ENCODE measurements around the gene BRK1.
A peak's percentile ranks its signal among the peaks of the same experiment; 100 is the strongest.
"Not testable (repeated sequence)": the region's sequence is repeated elsewhere in the genome, so short reads cannot be mapped to it uniquely, and the experiment has no call there.

Gene BRK1

DNA sequence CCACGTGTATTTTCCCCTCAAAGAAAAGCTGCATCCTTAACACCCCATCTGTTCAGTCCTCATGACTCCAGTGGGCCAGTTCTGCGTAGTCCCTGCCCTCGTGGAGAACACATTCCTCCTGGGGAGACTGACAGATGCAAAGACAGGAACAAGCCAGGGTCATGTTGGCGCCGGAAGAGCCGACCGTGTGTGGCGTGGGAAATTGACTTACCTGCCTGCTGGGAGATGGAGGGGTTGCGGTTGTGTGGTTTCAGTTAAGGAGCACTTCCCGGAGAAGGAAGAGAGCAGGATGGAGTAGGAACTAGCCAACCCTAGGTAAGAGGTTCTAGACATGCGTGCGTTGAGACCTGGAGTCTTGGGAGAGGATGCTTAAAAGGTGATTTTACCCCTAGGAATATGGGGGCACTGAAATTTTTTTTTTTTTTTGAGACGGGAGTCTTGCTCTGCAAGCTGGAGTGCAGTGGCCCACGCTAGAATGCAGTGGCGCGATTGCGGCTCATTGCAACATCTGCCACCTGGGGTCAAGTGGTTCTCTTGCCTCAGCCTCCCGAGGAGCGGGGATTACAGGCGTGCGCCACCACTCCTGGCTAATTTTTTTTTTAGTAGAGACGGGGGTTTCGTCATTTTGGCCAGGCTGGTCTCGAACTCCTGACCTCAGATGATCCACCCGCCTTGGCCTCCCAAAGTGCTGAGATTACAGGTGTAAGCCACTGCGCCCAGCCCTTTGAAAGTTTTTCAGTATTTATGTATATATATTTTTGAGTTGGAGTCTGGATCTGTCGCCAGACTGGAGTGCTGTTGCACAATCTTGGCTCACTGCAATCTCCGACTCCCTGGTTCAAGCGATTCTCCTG, 27.5 kb downstream of the BRK1 start:
- no peak for DNase-seq (ENCODE audit: low read depth in 2 of 2)

DNA sequence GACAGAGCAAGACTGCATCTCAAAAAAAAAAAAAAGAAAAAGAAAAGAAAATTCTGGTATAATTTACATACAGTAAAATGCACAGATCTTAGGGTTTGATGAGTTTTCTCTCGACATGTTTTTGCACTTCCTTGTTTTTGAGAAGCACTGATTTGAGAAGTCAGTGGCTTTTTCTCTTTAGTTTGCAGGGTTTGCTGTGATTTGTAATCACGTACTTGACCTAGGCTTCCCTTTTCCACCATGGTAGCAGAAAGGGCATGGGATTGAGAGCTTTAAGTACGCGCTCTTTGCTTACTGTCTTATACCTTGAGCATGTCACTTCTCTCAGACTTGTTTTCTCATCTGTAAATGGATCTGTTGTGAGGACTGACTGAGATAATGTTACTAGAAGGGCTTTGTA, 30.2 kb downstream of the BRK1 start:
- DNase-seq (ENCODE audit: low read depth in 2 of 2), result no peak

DNA sequence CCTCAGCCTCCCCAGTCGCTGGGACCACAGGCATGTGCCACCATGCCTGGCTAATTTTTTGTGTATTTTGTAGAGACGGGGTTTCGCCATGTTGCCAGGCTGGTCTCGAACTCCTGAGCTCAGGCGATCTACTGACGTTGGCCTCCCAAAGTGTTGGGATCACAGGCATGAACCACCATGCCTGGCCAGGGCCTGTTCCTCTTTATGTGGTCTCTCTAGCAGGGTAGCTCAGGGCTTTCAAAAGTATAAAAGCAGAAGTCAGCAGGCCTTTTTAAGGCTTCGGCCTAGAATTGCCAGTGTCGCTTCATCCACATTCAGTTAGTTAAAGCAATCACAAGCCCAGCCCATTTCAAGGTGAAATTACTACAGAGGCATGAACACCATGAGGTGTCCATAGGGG, 33.8 kb downstream of the BRK1 start:
- DNase-seq (ENCODE audit: low read depth in 2 of 2), result no peak

- DNase-seq (ENCODE audit: low read depth in 2 of 2), result no peak
Measured at GRCh38 chr3:10150987-10151386, 35.5 kb downstream of the BRK1 start.

GRCh38 chr3:10154335-10155122, 39.1 kb downstream of the BRK1 start:
- DNase-seq (ENCODE audit: low read depth in 2 of 2), result no peak

DNA sequence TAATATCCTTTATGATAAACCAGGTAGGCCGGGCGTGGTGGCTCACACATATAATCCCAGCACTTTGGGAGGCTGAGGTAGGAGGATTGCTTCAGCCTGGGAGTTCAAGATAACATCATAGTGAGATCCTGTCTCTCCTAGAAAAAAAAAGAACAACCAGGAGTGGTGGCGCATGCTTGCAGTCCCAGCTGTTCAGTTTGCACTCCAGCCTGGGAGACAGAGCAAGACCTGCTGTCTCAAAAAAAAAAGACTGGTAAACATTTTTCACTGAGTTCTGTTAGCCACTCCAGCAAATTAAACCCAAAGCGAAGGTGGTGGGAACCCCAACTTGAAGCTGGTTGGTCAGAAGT, 39.6 kb downstream of the BRK1 start:
- DNase-seq (ENCODE audit: low read depth in 2 of 2), result no peak

DNA sequence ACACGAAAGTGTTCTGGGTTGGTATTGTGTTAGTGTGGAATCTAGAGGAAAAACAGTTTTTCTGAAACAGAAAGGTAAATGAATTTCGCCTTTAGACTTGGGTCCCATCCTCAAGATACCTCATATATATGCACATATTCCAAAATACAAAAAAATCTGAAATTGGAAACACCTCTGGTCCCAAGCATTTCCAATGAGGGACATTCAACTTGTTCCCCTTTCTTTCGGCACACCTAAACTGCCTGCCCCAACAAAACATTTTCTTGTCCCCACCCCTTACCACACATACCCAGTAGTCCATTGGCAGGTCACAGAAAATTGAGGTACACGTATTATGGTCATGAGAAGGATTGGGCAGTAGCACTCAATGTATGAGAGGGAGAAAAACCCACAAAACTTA, 40.2 kb downstream of the BRK1 start:
- no peak for DNase-seq (ENCODE audit: low read depth in 2 of 2)

DNA sequence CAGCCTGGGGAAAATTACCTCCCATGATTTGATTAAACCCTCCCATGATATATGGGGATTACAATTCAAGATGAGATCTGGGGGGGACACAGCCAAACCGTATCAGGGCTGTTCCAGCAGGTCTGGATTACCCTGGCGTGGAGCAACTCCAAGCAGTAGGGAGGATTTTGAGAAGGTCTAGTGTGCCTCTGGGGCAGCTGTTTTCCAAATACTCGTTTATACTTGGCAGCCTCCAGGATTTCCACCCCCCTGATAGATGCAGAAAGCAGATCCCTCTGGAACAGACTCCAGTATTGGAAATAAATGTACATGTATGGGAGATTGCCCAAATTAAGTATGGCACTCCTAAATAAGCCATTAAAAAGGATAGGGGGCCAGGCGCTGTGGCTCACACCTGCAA, 41.6 kb downstream of the BRK1 start:
- DNase-seq (ENCODE audit: low read depth in 2 of 2), result no peak

DNA sequence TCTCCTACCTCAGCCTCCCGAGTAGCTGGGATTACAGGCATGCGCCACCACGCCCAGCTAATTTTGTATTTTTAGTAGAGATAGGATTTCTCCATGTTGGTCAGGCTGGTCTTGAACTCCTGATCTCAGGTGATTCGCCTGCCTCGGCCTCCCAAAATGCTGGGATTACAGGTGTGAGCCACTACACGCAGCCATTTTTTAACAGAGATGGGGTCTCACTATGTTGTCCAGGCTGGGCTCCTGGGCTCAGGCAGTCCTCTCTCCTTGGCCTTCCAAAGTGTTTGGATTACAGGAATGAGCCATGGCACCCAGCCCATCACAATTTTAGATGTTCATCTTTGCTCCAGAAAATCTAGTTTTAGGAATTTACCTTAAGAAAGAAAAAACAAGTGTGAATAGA, 43.1 kb downstream of the BRK1 start:
- DNase-seq (ENCODE audit: low read depth in 2 of 2), result not testable (repeated sequence)

DNA sequence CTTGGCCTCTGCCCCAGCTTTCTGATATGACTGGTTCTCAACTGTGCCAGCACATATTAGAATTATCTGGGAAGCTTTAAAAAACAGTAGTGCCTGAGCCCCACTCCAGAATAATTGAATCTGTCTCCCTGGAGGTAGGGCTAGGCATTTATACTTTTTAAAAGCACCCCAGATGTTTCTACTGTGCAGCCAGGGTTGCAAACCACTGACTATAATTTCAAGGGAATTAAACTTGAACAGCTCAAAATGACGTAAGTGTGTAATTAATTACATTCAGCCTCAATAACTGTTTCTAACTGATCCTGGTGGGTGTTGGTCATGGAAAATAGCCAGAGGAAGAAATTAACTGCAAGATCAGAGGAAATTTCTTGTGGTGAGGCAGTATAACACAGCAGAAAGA, 44.9 kb downstream of the BRK1 start:
- no peak for DNase-seq (ENCODE audit: low read depth in 2 of 2)

DNA sequence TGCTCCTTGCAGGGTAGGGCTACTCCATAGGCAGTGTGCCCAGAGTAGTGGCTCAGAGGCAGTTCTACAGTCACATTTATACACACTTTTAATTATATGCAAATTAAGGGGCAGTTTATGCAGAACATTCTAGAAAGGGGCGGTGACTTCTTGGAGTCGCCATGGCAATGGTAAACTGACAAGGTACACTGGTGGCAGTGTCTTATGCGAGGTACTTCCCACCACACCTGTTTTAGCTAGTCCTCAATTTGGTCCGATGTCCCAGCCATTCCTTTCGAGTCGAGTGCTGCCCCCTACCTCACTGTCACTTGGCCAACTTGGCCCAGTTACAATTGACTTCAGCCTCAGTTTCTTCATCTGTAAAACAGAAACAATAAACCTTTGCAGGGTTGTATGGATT, 45.5 kb downstream of the BRK1 start:
- no peak for DNase-seq (ENCODE audit: low read depth in 2 of 2)

DNA sequence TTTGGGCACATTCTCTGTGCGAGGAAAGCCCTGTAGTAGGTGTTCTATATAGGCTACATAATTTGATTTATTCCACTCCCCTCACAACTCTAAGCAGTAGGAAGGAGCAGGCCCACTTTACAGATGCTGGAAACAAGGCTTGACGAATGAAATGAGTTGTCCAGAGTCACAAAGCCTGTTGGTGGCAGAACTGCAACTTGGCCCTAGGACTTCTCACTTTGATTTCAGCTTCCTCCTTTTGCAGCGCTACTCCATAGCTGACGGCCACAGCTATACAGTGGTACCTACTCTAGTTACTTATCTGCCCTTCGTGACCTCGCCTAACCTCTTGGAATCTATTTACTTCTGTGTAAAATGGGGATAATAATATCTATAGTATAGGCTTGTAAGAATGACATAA, 46.7 kb downstream of the BRK1 start:
- DNase-seq (ENCODE audit: low read depth in 2 of 2), result no peak

DNA sequence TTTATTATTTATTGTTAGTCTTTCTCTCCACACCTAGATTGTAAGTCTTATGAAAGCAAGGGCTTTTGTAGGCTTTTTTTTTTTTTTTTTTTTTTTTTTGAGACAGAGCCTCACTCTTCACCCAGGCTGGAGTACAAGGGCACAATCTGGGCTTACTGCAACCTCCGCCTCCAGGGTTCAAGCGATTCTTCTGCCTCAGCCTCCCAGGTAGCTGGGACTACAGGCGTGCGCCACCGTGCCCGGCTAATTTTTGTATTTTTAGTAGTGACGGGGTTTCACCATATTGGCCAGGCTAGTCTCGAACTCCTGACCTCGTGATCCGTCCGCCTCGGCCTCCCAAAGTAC, 48.7 kb downstream of the BRK1 start:
- not testable (repeated sequence) for DNase-seq (ENCODE audit: low read depth in 2 of 2)

- peak in 1 of 2 donors; percentile 34 for DNase-seq (ENCODE audit: low read depth in 2 of 2)
Measured at GRCh38 chr3:10164546-10165393, 49.3 kb downstream of the BRK1 start, which contains the start of gene IRAK2. Gene IRAK2 (plus strand): TSS chr3:10164919. CDS start chr3:10164955, 36 bp downstream.

DNA sequence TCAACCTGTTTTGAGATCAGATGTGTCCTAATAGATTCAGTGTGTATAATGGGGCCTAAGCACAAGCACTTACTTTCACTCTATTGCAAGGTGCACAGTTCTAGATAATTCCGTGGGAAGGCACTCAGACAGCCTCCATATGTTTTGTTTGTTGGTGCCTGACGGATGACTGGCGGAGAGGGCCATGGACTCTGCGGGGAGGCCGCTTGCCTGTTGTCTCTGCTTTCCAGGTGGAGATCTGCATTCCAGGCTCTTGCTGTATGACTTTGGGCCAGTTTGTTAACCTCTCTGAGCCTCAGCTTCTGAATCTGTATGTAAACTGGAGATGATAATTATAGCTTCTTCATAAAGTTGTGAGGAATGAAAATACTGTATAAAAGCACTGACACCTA, 50.7 kb downstream of the BRK1 start:
- no peak for DNase-seq (ENCODE audit: low read depth in 2 of 2)

DNA sequence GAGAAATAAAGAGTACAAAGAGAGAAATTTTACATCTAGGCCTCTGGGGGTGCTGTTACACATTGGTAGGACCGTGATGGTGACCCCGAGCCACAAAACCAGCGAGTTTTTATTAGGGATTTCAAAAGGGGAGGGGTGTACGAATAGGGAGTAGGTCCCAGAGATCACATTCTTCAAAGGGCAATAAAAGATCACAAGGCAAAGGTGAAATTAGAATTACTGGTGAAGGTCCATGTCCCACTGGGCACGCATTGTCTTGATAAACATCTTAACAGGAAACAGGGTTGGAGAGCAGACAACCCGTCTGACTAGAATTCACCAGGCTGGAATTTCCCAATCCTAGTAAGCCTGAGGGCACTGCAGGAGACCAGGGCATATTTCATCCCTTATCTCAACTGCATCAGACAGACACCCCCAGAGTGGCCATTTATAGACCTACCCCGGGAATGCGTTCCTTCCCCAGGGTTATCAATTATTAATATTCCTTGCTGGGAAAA, 53.6 kb downstream of the BRK1 start:
- DNase-seq (ENCODE audit: low read depth in 2 of 2), result no peak

DNA sequence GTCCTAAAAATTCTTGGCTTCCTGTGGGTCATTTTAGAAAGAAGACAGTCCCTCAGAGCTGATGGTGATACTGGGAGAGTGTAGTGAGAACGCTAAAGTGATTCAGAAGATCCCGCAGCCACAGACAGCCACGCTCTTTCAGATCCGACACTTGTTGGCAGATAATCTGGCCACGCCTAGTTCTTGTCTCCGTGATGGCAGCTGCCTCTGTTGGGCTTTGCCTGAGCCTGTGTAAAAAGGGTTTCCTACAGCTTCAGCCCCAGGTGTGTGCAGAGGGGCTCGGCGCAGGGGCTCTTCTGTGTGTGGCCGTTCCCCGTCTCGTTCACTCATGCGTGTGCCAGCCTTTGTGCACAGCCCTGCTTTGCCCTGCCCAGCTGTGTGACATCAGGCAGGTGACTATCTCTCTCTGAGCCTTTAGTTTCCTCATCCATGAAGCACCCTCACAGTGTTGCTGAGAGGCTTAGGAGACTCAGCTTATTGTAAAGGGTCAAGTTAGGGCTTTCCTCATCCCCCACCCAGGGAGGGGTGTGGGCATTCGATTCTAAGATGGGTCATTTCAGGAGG, 55.5 kb downstream of the BRK1 start:
- no peak for DNase-seq (ENCODE audit: low read depth in 2 of 2)

GRCh38 chr3:10173095-10173925, 57.8 kb downstream of the BRK1 start:
- no peak for DNase-seq (ENCODE audit: low read depth in 2 of 2)

DNA sequence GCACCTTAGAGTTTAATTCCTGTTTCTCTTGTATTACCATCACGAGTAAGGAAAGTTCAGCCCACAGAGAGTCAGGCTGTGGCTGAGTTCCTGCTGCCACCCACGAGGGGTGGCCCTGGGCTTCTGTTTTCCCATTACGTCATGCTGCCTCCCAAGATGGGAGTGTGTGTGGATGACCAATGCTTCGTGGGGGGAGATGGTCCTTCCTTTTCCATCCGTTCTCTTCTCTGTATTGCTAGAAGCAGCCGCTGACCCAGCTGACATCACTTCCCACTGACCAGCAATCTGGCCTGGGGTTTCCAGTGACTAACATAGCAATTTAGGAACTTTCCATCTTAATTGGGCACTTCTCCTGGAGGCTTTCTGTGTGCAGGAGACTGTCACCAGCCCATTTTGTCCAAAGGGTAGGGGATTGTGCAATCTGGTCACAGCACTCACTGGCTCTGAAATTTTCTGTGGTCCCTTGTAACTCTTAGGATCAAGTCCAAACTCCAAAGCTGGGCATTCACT, 58.5 kb downstream of the BRK1 start:
- DNase-seq (ENCODE audit: low read depth in 2 of 2), result no peak

DNA sequence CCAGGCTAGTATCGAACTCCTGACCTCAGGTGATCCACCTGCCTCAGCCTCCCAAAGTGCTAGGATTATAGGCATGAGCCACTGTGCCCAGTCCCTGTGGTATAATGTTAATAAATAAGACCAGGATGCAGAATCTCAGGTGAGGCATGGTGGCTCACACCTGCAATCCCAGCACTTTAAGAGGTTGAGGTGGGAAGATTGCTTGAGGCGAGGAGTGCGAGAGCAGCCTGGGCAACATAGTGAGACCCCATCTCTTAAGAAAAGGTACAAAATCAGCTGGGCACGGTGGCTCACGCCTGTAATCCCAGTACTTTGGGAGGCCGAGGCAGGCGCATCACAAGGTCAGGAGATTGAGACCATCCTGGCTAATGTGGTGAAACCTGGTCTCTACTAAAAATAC, 59.9 kb downstream of the BRK1 start:
- not testable (repeated sequence) for DNase-seq (ENCODE audit: low read depth in 2 of 2)

DNA sequence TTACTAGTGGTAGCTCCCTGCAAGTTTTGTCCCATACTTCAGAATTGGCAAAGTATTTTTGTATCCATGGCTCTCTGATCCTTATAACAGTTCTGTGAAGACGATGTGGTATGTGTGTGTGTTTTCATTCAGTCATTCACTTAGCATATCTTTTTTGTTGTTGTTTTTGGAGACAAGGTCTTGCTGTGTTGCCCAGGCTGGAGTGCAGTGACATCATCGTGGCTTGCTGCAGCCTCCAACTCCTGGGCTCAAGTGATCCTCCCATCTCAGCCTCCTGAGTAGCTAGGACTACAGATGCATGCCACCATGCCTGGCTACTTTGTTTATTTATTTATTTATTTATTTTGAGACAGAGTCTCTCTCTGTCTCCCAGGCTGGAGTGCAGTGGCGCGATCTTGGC, 60.7 kb downstream of the BRK1 start:
- not testable (repeated sequence) for DNase-seq (ENCODE audit: low read depth in 2 of 2)

All from stimulated activated CD8-positive, alpha-beta memory T cell treated with anti-CD3 and anti-CD28 coated beads, Interleukin-15, amount 100 ng/mL, for 4 hours (primary cell).